Muscle of back (tissue), 11 donors: Measurements from ENCODE around the gene CFAP161. TPM values are rescaled to one million over a fixed set of nuclear protein-coding genes. Genes with fewer than 3 reads are reported as not detected.

Experiments used
- DNase-seq, 3 donors: peaks; one replicate each; pipeline versions ENCODE4 v3.0.0 to v3.0.0-alpha.2; 2013
- polyA plus RNA-seq, 10 donors: library from polyadenylated mRNA; unstranded; fragments of 120-200 nt; gene quantifications; one replicate each; pipeline ENCODE4 v1.2.1, GENCODE V29; 2013; ENCODE audit not compliant: insufficient read length in 10 of 10

Gene CFAP161
- polyA plus RNA-seq, 10 donors = 0.27 to 1.3 (median 0.56) TPM; not detected in 1

- peak in 1 of 3 donors; percentile 41 for DNase-seq
Measured at GRCh38 chr15:81182756-81183438, 48.8 kb downstream of the CFAP161 start.

- no peak for DNase-seq
Measured at GRCh38 chr15:81183439-81183775, 49.3 kb downstream of the CFAP161 start.

GRCh38 chr15:81184188-81184587, 50.1 kb downstream of the CFAP161 start:
- no peak for DNase-seq

GRCh38 chr15:81185631-81186295, 51.7 kb downstream of the CFAP161 start:
- no peak for DNase-seq

GRCh38 chr15:81188354-81188753, 54.3 kb downstream of the CFAP161 start:
- no peak for DNase-seq

- DNase-seq = peak in 2 of 3 donors; percentile 41 to 87
Measured at GRCh38 chr15:81189583-81190283, 55.7 kb downstream of the CFAP161 start.

GRCh38 chr15:81190922-81191507, 56.9 kb downstream of the CFAP161 start:
- DNase-seq = no peak

GRCh38 chr15:81191701-81192100, 57.6 kb downstream of the CFAP161 start:
- DNase-seq = no peak

- DNase-seq = no peak
Measured at GRCh38 chr15:81194723-81195122, 60.7 kb downstream of the CFAP161 start.

- no peak for DNase-seq
Measured at GRCh38 chr15:81195339-81195864, 61.3 kb downstream of the CFAP161 start.

- DNase-seq = no peak
Measured at GRCh38 chr15:81196576-81197254, 62.6 kb downstream of the CFAP161 start, which contains the start of gene IL16. Gene IL16 (plus strand): TSS chr15:81196879. CDS start chr15:81225400, 28,521 bp downstream.

GRCh38 chr15:81197255-81197630, 63.2 kb downstream of the CFAP161 start:
- DNase-seq = no peak

GRCh38 chr15:81197688-81198281, 63.7 kb downstream of the CFAP161 start:
- no peak for DNase-seq

Other genes with a start within 250 kb of the CFAP161 start
- gene MESD, start 144.5 kb upstream of the CFAP161 start, polyA plus RNA-seq = 10 to 100 TPM; 18.2 to 25.8 (median 21.2) TPM
- 10 to 100 TPM; 10.1 to 17.7 (median 12.2) TPM for gene TLNRD1, start 133.3 kb upstream of the CFAP161 start, polyA plus RNA-seq
- 10 to 100 TPM in 1 of 10 donors, 1 to 10 TPM in 9; 5.8 to 15.2 (median 8.1) TPM for gene IL16, start 62.6 kb downstream of the CFAP161 start, polyA plus RNA-seq
- gene STARD5, start 189.9 kb downstream of the CFAP161 start, polyA plus RNA-seq = 1 to 10 TPM; 2.6 to 6.5 (median 4.4) TPM
- gene TMC3, start 239.9 kb downstream of the CFAP161 start, polyA plus RNA-seq = under 1 TPM in 9 of 10 donors, not detected in 1; 0.04 to 0.17 (median 0.07) TPM